Measurements from ENCODE around the gene STARD3NL. TPM values are rescaled to one million over a fixed set of nuclear protein-coding genes. Genes with fewer than 3 reads are reported as not detected.
"Not testable (repeated sequence)": the region's sequence is repeated elsewhere in the genome, so short reads cannot be mapped to it uniquely, and the experiment has no call there.

STARD3NL gene
- total and polyA plus RNA-seq, 2 experiments from 2014 or later = 55.1 to 55.3 TPM

GRCh38 chr7:38171623-38172391 lies 6.2 kb upstream of the STARD3NL start:
- ATAC-seq (no peak), DNase-seq (ENCODE audit: low spot score) (no peak)
- H2AFZ ChIP-seq = no peak overlapping the region
- H3K4me2 ChIP-seq = no peak overlapping the region
- Mint-ChIP-seq H3K27ac (no peak overlapping the region), H3K36me3 (ENCODE audit: low read depth) (no peaks in the 10 kb centered on the region), H3K4me1 (no peaks in the 10 kb centered on the region), H3K27me3 (ENCODE audit: insufficient read depth, low read depth, poor library complexity) (no peaks in the 10 kb centered on the region), H3K9me3 (no peaks in the 10 kb centered on the region; the same call in 2 of the 3 replicates), H3K4me3 (no peak overlapping the region)
- H3K36me3 ChIP-seq (ENCODE audit: insufficient read depth) = no peaks in the 10 kb centered on the region
- no peaks in the 10 kb centered on the region for H4K20me1 ChIP-seq (replicated peaks; ENCODE audit: insufficient read depth)
- no peak overlapping the region for H3K27ac ChIP-seq (ENCODE audit: low read depth)
- H3K27me3 ChIP-seq (ENCODE audit: insufficient read depth) = no peaks in the 10 kb centered on the region
- H3K4me3 ChIP-seq = no peak overlapping the region
- no peaks in the 10 kb centered on the region for H3K4me1 ChIP-seq (ENCODE audit: insufficient read depth)
- no peaks in the 10 kb centered on the region for H3K79me2 ChIP-seq (replicated peaks; ENCODE audit: insufficient read depth)
- H3F3A ChIP-seq (replicated peaks; ENCODE audit: low read depth) = no peaks in the 10 kb centered on the region
- no peaks in the 10 kb centered on the region for H3K9me2 ChIP-seq (ENCODE audit: insufficient read depth)
- TF ChIP-seq POLR2AphosphoS5 (IDR thresholded peaks at IDR 0.05; ENCODE audit: low read depth) (no peak), EZH2 (IDR thresholded peaks at IDR 0.05; ENCODE audit: low read depth, unreplicated experiment) (no peak), ZNF114 (CRISPR knock-in tag; IDR thresholded peaks at IDR 0.05) (no peak), STAT1 (IDR thresholded peaks at IDR 0.05; ENCODE audit: unreplicated experiment) (no peak), CREB1 (CRISPR knock-in tag; IDR thresholded peaks at IDR 0.05; ENCODE audit: low read depth) (no peak), ETS1 (IDR thresholded peaks at IDR 0.05) (no peak), JUNB (IDR thresholded peaks at IDR 0.05; ENCODE audit: unreplicated experiment) (no peak), CTCF (conservative IDR thresholded peaks at IDR 0.05; ENCODE audit: low read depth in 2 of 2) (no peak), ZNF331 (CRISPR knock-in tag; IDR thresholded peaks at IDR 0.05; ENCODE audit: low read depth) (no peak), ZNF462 (CRISPR knock-in tag; IDR thresholded peaks at IDR 0.05) (no peak)

- H3K27me3 Mint-ChIP-seq (ENCODE audit: insufficient read depth, low read depth, poor library complexity); H3K4me3 Mint-ChIP-seq; H3K9me3 Mint-ChIP-seq; H3K4me2 ChIP-seq; H4K20me1 ChIP-seq (replicated peaks; ENCODE audit: insufficient read depth); H3K27ac ChIP-seq (ENCODE audit: low read depth); H3K9me2 ChIP-seq (ENCODE audit: insufficient read depth); H3K27ac Mint-ChIP-seq; H3K27me3 ChIP-seq (ENCODE audit: insufficient read depth); H3K4me3 ChIP-seq; H3F3A ChIP-seq (replicated peaks; ENCODE audit: low read depth); H3K36me3 ChIP-seq (ENCODE audit: insufficient read depth); H3K4me1 ChIP-seq (ENCODE audit: insufficient read depth); ATAC-seq; H2AFZ ChIP-seq; DNase-seq (ENCODE audit: low spot score); H3K36me3 Mint-ChIP-seq (ENCODE audit: low read depth): not testable (repeated sequence)
- H3K79me2 ChIP-seq (replicated peaks; ENCODE audit: insufficient read depth) = peaks cover 20% of the 10 kb centered on the region
- H3K4me1 Mint-ChIP-seq = peaks cover 15% of the 10 kb centered on the region
These were observed 2.5 kb upstream of the STARD3NL start for GRCh38 chr7:38175547-38175946.
